Measurements from ENCODE around the gene RNU5B-1.

DNA sequence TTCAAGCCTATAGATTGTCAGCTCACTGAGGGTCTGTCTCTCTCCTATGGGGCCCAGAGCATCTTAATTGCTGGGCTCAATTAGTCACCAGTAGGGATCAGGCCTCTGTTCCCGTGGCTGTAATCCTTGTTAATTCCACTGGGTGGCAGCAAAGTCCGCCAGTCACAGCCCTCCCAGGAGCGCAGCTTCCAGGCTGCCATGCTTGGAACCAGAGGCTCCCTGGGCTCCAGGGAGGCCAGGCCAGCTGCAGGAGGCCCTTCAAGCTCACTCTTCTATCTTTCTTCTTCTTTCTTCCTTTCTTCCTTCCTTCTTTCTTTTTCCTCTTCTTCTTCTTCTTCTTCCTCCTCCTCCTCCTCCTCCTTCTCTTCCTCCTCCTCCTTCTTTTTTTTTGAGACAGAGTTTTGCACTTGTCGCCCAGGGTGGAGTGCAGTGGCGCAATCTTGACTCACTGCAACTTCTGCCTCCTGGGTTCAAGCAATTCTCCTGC, 14.4 kb downstream of the RNU5B-1 start:
- TF ChIP-seq, protein P1, sequence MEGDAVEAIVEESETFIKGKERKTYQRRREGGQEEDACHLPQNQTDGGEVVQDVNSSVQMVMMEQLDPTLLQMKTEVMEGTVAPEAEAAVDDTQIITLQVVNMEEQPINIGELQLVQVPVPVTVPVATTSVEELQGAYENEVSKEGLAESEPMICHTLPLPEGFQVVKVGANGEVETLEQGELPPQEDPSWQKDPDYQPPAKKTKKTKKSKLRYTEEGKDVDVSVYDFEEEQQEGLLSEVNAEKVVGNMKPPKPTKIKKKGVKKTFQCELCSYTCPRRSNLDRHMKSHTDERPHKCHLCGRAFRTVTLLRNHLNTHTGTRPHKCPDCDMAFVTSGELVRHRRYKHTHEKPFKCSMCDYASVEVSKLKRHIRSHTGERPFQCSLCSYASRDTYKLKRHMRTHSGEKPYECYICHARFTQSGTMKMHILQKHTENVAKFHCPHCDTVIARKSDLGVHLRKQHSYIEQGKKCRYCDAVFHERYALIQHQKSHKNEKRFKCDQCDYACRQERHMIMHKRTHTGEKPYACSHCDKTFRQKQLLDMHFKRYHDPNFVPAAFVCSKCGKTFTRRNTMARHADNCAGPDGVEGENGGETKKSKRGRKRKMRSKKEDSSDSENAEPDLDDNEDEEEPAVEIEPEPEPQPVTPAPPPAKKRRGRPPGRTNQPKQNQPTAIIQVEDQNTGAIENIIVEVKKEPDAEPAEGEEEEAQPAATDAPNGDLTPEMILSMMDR (IDR thresholded peaks at IDR 0.05 in 8 of 11, conservative IDR thresholded peaks at IDR 0.05 in 3 of 11): peak; percentile 91 to 97 (median 94)
- TF ChIP-seq POLR2AphosphoS5 (IDR thresholded peaks at IDR 0.05): peak in 1 of 3 donors; percentile 23

All from spleen (tissue), 7 donors.